ENCODE measurements around the gene PIGA.

Gene PIGA

DNA sequence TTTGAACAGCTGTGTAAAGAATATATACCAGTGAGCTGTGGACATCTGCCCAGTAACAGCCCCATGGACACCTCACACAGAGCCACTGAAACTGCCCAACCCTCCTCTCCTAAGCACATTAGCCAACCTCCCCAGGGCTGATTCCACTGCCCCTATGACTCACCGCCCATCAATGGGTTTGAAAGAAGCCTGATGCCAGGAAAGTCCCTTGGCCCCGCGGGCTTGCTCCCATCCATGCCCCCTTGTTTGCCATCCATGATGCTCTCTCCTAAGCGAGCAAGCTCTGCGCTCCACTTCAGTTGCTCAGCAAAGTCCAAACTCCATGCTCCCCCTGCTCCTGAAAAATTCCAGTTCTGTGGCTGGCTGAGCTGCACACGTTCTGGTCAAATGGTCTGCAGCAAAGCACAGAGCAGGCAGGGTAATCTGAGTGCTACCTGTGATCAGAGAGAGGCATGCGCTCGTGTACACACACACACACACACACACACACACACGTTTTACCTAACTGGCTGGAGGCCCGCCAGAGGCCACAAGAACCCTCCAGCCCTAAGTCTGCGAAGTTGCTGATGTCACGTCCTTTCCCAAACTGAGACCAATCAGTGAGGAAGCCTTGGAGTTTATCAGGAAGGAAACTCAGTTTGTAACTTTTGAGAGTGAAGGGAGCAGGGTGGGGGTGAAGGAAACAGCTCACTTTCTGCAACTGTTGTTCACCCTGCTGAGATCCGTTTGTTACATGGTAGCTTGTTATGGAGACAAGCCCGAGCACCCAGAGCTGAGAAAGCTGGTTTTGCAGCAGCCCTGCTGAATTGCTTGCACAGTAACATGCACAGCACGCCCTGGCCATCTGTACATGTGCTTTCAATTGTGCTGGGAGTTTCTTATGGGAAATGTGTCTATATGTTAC lies 65.5 kb downstream of the PIGA start, which contains the start of gene ASB9:
Gene ASB9, minus strand, starts transcription at position 466 of the 904 bp plus-strand sequence. Its CDS starts 209 bp downstream, at position 257.
- Histone ChIP-seq H2AFZ (ENCODE audit: low read depth, low read length) (no peak within 1 kb of the TSS), H3K4me1 (ENCODE audit: control insufficient read depth, insufficient read depth, low read depth, low read length) (peaks cover 6% of the 10 kb centered on the region), H4K91ac (ENCODE audit: low read length) (no peak within 1 kb of the TSS), H2BK5ac (ENCODE audit: low read depth, low read length, poor library complexity, severe bottlenecking) (no peak within 1 kb of the TSS), H3K27ac (ENCODE audit: low read length, poor library complexity, severe bottlenecking) (peak within 1 kb of the TSS; percentile 46), H3K9me3 (ENCODE audit: control insufficient read depth, low read length) (no peaks in the 10 kb centered on the region), H2BK15ac (ENCODE audit: low read depth, poor library complexity, severe bottlenecking) (no peak within 1 kb of the TSS), H3K27me3 (ENCODE audit: control insufficient read depth in 1 of 2, insufficient read depth in 1 of 2, low read length in 2 of 2) (peaks cover 0 to 2% of the 10 kb centered on the region in 2 experiments), H3K9ac (ENCODE audit: low read length) (peak within 1 kb of the TSS; percentile 36), H2AK5ac (ENCODE audit: low read length, severe bottlenecking) (no peak within 1 kb of the TSS), H3K4me3 (ENCODE audit: insufficient read depth in 1 of 2, low read depth in 1 of 2, low read length in 2 of 2) (peak within 1 kb of the TSS in 1 of 2 experiments; percentile 67), H3K18ac (ENCODE audit: low read depth in 1 of 2, low read length in 2 of 2) (peak within 1 kb of the TSS in 1 of 2 experiments; percentile 2), H3K4ac (ENCODE audit: low read depth in 1 of 2, low read length in 2 of 2) (no peak within 1 kb of the TSS), H2BK120ac (ENCODE audit: low read depth, low read length) (no peak within 1 kb of the TSS), H2BK12ac (ENCODE audit: low read length in 2 of 2) (no peak within 1 kb of the TSS), H3K79me1 (replicated peaks; ENCODE audit: low read length, poor library complexity, severe bottlenecking) (no peaks in the 10 kb centered on the region), H3K4me2 (ENCODE audit: low read length, poor library complexity, severe bottlenecking) (no peak within 1 kb of the TSS), H3K36me3 (ENCODE audit: control insufficient read depth in 1 of 2, insufficient read depth in 2 of 2, low read depth in 1 of 2, low read length in 2 of 2) (no peaks in the 10 kb centered on the region), H3K14ac (ENCODE audit: low read length in 2 of 2) (peak within 1 kb of the TSS in 1 of 2 experiments; percentile 55), H3K23ac (ENCODE audit: low read length in 2 of 2) (no peak within 1 kb of the TSS), H4K8ac (ENCODE audit: low read length) (no peak within 1 kb of the TSS)
- WGBS: 44% methylated on average over 13 of the region's 15 CpGs
- peak; percentile 62 for DNase-seq

Data from mesenchymal stem cell (in vitro differentiated cells and primary cell).